GM19397 (cell line): ENCODE measurements around the gene COX5B.
"Not testable (repeated sequence)": the region's sequence is repeated elsewhere in the genome, so short reads cannot be mapped to it uniquely, and the experiment has no call there.

Experiments
- ATAC-seq: cut with Tn5 transposase; IDR thresholded peaks from one replicate; pipeline ENCODE4 v1.9.1; 2021; ENCODE audit warnings: mild to moderate bottlenecking, moderate library complexity; ENCODE audit not compliant: unreplicated experiment

Gene COX5B

GRCh38 chr2:97645695-97646629 lies at the start of gene COX5B:
Gene COX5B (plus strand): TSS chr2:97646062. CDS start chr2:97646087, 25 bp downstream.
- ATAC-seq: peak; percentile 95

- not testable (repeated sequence) for ATAC-seq
Observed at GRCh38 chr2:97596180-97596579, 49.7 kb upstream of the COX5B start.

- not testable (repeated sequence) for ATAC-seq
Observed at GRCh38 chr2:97601537-97601936, 44.3 kb upstream of the COX5B start.

GRCh38 chr2:97605109-97605508 lies 40.8 kb upstream of the COX5B start:
- ATAC-seq: not testable (repeated sequence)

GRCh38 chr2:97605524-97606339 lies 40.1 kb upstream of the COX5B start:
- not testable (repeated sequence) for ATAC-seq

GRCh38 chr2:97608745-97609144 lies 37.1 kb upstream of the COX5B start:
- ATAC-seq: not testable (repeated sequence)

GRCh38 chr2:97611895-97612294 lies 34.0 kb upstream of the COX5B start:
- not testable (repeated sequence) for ATAC-seq

- ATAC-seq: not testable (repeated sequence)
Observed at GRCh38 chr2:97615746-97616145, 30.1 kb upstream of the COX5B start.

- no peak for ATAC-seq
Observed at GRCh38 chr2:97617911-97618310, 28.0 kb upstream of the COX5B start.

- not testable (repeated sequence) for ATAC-seq
Observed at GRCh38 chr2:97618939-97619827, 26.7 kb upstream of the COX5B start.

GRCh38 chr2:97620492-97620891 lies 25.4 kb upstream of the COX5B start:
- not testable (repeated sequence) for ATAC-seq

- ATAC-seq: not testable (repeated sequence)
Observed at GRCh38 chr2:97622976-97623375, 22.9 kb upstream of the COX5B start.

- not testable (repeated sequence) for ATAC-seq
Observed at GRCh38 chr2:97625354-97626048, 20.4 kb upstream of the COX5B start.

- ATAC-seq: not testable (repeated sequence)
Observed at GRCh38 chr2:97626049-97626430, 19.8 kb upstream of the COX5B start.

GRCh38 chr2:97644023-97644717 lies 1.7 kb upstream of the COX5B start:
- no peak for ATAC-seq

- ATAC-seq: peak; percentile 32
Observed at GRCh38 chr2:97645112-97645694, 659 bp upstream of the COX5B start.

GRCh38 chr2:97646977-97647376 lies 1.1 kb downstream of the COX5B start:
- ATAC-seq: no peak

GRCh38 chr2:97651114-97651513 lies 5.3 kb downstream of the COX5B start:
- ATAC-seq: no peak

GRCh38 chr2:97653473-97653872 lies 7.6 kb downstream of the COX5B start:
- ATAC-seq: no peak
